GM12878 (cell line): Measurements from ENCODE around the gene SHANK3. TPM values are rescaled to one million over a fixed set of nuclear protein-coding genes. Genes with fewer than 3 reads are reported as not detected.

Experiments
- ATAC-seq: fragments of 200-7000 bp; cut with Tn5 transposase; 3 replicates; pipeline ENCODE4 v1.9.1; 2020; ENCODE audit warnings: mild to moderate bottlenecking, moderate library complexity
- BruUV-seq: library from RNA; stranded (reverse); fragments of 400-500 nt; replicated peaks from 2 replicates; lab custom pipeline; 2021; lab: Mats Ljungman, UMichigan
- CTCF ChIA-PET: fragments of 300-600 bp; sonication (Branson Sonifier 250); formaldehyde crosslinking; extraction: SDS; loops from one replicate; lab custom pipeline; 2021; ENCODE audit warnings: inconsistent platforms; lab: Yijun Ruan, JAX
- POLR2A ChIA-PET: fragments of 350-600 bp; formaldehyde crosslinking; extraction: SDS; loops from one replicate; lab custom pipeline; 2021; ENCODE audit warnings: inconsistent platforms; lab: Charles Lee
- RAD21 ChIA-PET: fragments of 300-600 bp; sonication (Branson Sonifier 250); formaldehyde crosslinking; loops from one replicate; lab custom pipeline; 2023; ENCODE audit warnings: antibody characterized with exemption; ENCODE audit not compliant: unreplicated experiment; lab: Charles Lee
- SMC1A ChIA-PET: fragments of 300-600 bp; sonication (Branson Sonifier 250); formaldehyde crosslinking; loops from one replicate; lab custom pipeline; 2023; ENCODE audit not compliant: unreplicated experiment, uncharacterized antibody; lab: Charles Lee
- DNase-seq: peaks from one replicate; pipeline ENCODE4 v3.0.0-alpha.2; 2011; ENCODE audit warnings: low read depth, low spot score
- FAIRE-seq: peaks from 3 replicates; lab custom pipeline; 2011; peaks lifted over from hg19 to GRCh38; lab: Jason Lieb, UNC
- H2AFZ ChIP-seq: 2 replicates; pipeline ENCODE4 v1.6.0; 2011; ENCODE audit warnings: low read depth, low read length, control low read depth; ENCODE audit not compliant: control insufficient read depth
- H3K27ac ChIP-seq: 2 replicates; pipeline ENCODE4 v1.5.1; 2011; ENCODE audit warnings: control low read depth; ENCODE audit not compliant: control insufficient read depth, insufficient read depth
- H3K27me3 ChIP-seq, 2 experiments: replicated peaks in 1 of 2; 2 replicates each; pipeline versions ENCODE4 v1.6.0 to v1.6.1; 2011; ENCODE audit warnings: low read length in 1 of 2; ENCODE audit not compliant: control insufficient read depth in 2 of 2, insufficient read depth in 2 of 2
- H3K36me3 ChIP-seq, 2 experiments: 2 replicates each; pipeline ENCODE4 v1.5.1; 2011; ENCODE audit warnings: low read length in 1 of 2; ENCODE audit not compliant: control insufficient read depth in 2 of 2, insufficient read depth in 2 of 2
- H3K4me1 ChIP-seq: 2 replicates; pipeline ENCODE4 v1.6.1; 2011; ENCODE audit warnings: mild to moderate bottlenecking, low read length, moderate library complexity, mixed read lengths; ENCODE audit not compliant: control insufficient read depth, insufficient read depth
- H3K4me2 ChIP-seq: 2 replicates; pipeline ENCODE4 v1.6.0; 2011; ENCODE audit warnings: control low read depth; ENCODE audit not compliant: control insufficient read depth, insufficient read depth
- H3K4me3 ChIP-seq: fragments of 200-600 bp; sonication (generic); 2 replicates; pipeline ENCODE4 v1.5.1; 2016
- H3K79me2 ChIP-seq: 2 replicates; pipeline ENCODE4 v1.6.0; 2011; ENCODE audit warnings: low read length; ENCODE audit not compliant: control insufficient read depth, insufficient read depth
- H3K9ac ChIP-seq: 2 replicates; pipeline ENCODE4 v1.8.0; 2011; ENCODE audit warnings: low read length, control low read depth, mixed read lengths; ENCODE audit not compliant: control insufficient read depth, insufficient read depth
- H3K9me3 ChIP-seq: replicated peaks from 3 replicates; pipeline ENCODE4 v1.5.1; 2011; ENCODE audit warnings: mild to moderate bottlenecking, low read length; ENCODE audit not compliant: control insufficient read depth, insufficient read depth
- H4K20me1 ChIP-seq: 2 replicates; pipeline ENCODE4 v1.6.0; 2011; ENCODE audit not compliant: control insufficient read depth, insufficient read depth
- BACH1 ChIP-seq: fragments of 450-650 bp; IDR thresholded peaks from 2 replicates; pipeline ENCODE4 v1.6.1; 2017; ENCODE audit warnings: mild to moderate bottlenecking, borderline replicate concordance
- FOS ChIP-seq: IDR thresholded peaks from 3 replicates; pipeline ENCODE4 v1.6.1; 2011; ENCODE audit warnings: borderline replicate concordance; ENCODE audit not compliant: insufficient read length; ENCODE audit errors: extremely low read depth
- MYC ChIP-seq: IDR thresholded peaks from 2 replicates; pipeline ENCODE4 v1.6.1; 2011; ENCODE audit warnings: mild to moderate bottlenecking, low read length, moderate library complexity, inconsistent platforms; ENCODE audit not compliant: insufficient read depth, insufficient replicate concordance, insufficient read length, severe bottlenecking
- PRDM15 ChIP-seq: fragments of 450-650 bp; formaldehyde crosslinking; IDR thresholded peaks from 2 replicates; pipeline ENCODE4 v1.4.0; 2020; ENCODE audit warnings: mild to moderate bottlenecking, moderate library complexity
- SREBF2 ChIP-seq: IDR thresholded peaks from 2 replicates; pipeline ENCODE4 v1.6.1; 2012; ENCODE audit warnings: mild to moderate bottlenecking, low read length
- TCF3 ChIP-seq: IDR thresholded peaks from 2 replicates; pipeline ENCODE4 v1.6.1; 2012; ENCODE audit warnings: low read depth, mild to moderate bottlenecking, low read length, borderline replicate concordance; ENCODE audit not compliant: insufficient read depth
- TCF7 ChIP-seq: IDR thresholded peaks from 2 replicates; pipeline ENCODE4 v1.6.1; 2014; ENCODE audit warnings: antibody characterized with exemption, borderline replicate concordance
- YY1 ChIP-seq: IDR thresholded peaks from 2 replicates; pipeline ENCODE4 v1.6.1; 2011; ENCODE audit warnings: low read depth, mild to moderate bottlenecking, low read length
- ZBTB11 ChIP-seq: fragments of 450-650 bp; formaldehyde crosslinking; IDR thresholded peaks from 2 replicates; pipeline ENCODE4 v1.5.0; 2022; ENCODE audit warnings: mild to moderate bottlenecking, missing genetic modification characterization
- WGBS: methylation state at CpG from one replicate; pipeline ENCODE4 v1.1.6; 2016; ENCODE audit warnings: low lambda C conversion rate; ENCODE audit not compliant: insufficient replicate concordance, insufficient coverage; ENCODE audit errors: missing lambda C conversion rate; 5-methylcytosine and 5-hydroxymethylcytosine counted together
- in situ Hi-C: fragments of 300-500 bp; cut with MboI; formaldehyde crosslinking; loops from 9 replicates; pipeline ENCODE4 v1.14.3; 2018; ENCODE audit warnings: mixed read lengths
- intact Hi-C: fragments of 100-400 bp; cut with micrococcal nuclease; formaldehyde crosslinking; loops from one replicate; pipeline ENCODE4 v1.14.2; 2022; ENCODE audit not compliant: unreplicated experiment
- polyA plus RNA-seq, 11 experiments: library from polyadenylated mRNA; depleted of rRNA in 4 of 11; unstranded in 6 of 11; stranded (reverse) in 5 of 11; fragments of >200 nt; fragmentation: Nextera tagmentation in 4 of 11; fragmentation: Illumina TruSeq in 1 of 11; extraction: Ambion mirVana in 4 of 11; extraction: Trizol in 1 of 11; gene quantifications; 1 replicate in 1 of 11; 2 replicates in 10 of 11; pipeline versions ENCODE4 v1.2.1 to v1.2.3, GENCODE V29; 2011 to 2016; ENCODE audit warnings: inconsistent platforms in 2 of 11, missing spikeins in 2 of 11, low read depth in 1 of 11
- total RNA-seq, 4 experiments: library from RNA; depleted of rRNA in 3 of 4; stranded (reverse); fragments of >200 nt in 3 of 4; fragmentation: Illumina TruSeq in 1 of 4; extraction: Trizol in 1 of 4; gene quantifications; 2 replicates each; pipeline versions ENCODE4 v1.2.1 to v1.2.3, GENCODE V29; 2013 to 2021

The SHANK3 gene
- total and polyA plus RNA-seq, 10 of the 15 experiments (the other 5 are each of a cell fraction or from before 2014, with no cell fraction given) = under 0.01 to 0.10 (median 0.05) TPM; not detected in 6

DNA sequence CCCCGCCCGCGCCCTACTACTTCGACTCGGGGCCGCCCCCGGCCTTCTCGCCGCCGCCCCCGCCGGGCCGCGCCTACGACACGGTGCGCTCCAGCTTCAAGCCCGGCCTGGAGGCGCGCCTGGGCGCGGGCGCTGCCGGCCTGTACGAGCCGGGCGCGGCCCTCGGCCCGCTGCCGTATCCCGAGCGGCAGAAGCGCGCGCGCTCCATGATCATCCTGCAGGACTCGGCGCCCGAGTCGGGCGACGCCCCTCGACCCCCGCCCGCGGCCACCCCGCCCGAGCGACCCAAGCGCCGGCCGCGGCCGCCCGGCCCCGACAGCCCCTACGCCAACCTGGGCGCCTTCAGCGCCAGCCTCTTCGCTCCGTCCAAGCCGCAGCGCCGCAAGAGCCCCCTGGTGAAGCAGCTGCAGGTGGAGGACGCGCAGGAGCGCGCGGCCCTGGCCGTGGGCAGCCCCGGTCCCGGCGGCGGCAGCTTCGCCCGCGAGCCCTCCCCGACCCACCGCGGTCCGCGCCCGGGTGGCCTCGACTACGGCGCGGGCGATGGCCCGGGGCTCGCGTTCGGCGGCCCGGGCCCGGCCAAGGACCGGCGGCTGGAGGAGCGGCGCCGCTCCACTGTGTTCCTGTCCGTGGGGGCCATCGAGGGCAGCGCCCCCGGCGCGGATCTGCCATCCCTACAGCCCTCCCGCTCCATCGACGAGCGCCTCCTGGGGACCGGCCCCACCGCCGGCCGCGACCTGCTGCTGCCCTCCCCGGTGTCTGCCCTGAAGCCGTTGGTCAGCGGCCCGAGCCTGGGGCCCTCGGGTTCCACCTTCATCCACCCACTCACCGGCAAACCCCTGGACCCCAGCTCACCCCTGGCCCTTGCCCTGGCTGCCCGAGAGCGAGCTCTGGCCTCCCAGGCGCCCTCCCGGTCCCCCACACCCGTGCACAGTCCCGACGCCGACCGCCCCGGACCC, 48.0 kb downstream of the SHANK3 start:
- RAD21 ChIA-PET = no interaction called here
- intact Hi-C loops = no loop called here

More for the DNA sequence above, 48.0 kb downstream of the SHANK3 start:
- Histone ChIP-seq H3K27me3 (peaks cover 0 to 3% of the 10 kb centered on the region in 2 experiments; a peak in 2 of 4 replicates), H3K9ac (no peak overlapping the region), H4K20me1 (no peaks in the 10 kb centered on the region; the same call in 1 of the 2 replicates), H2AFZ (no peak overlapping the region), H3K9me3 (no peaks in the 10 kb centered on the region; the same call in 2 of the 3 replicates), H3K4me2 (no peak overlapping the region), H3K27ac (no peak overlapping the region), H3K4me3 (no peak overlapping the region), H3K36me3 (no peaks in the 10 kb centered on the region), H3K79me2 (no peaks in the 10 kb centered on the region), H3K4me1 (no peaks in the 10 kb centered on the region)
- DNase-seq = no peak
- no peak for ATAC-seq
- in situ Hi-C loops = no loop called here
- BruUV-seq = no TSS peak
- TF ChIP-seq SREBF2 (no peak), YY1 (no peak), BACH1 (no peak), PRDM15 (CRISPR knock-in tag) (no peak), MYC (no peak), TCF7 (no peak), TCF3 (no peak), FOS (no peak), ZBTB11 (CRISPR knock-in tag) (no peak)
- no peak for FAIRE-seq
- SMC1A ChIA-PET = no interaction called here
- WGBS = 94% methylated on average over 71 of the region's 132 CpGs
- POLR2A ChIA-PET = no interaction called here
- CTCF ChIA-PET = no interaction called here
